Body of pancreas (tissue), 4 donors: ENCODE results near the gene NFIA.

Source experiments
- CTCF ChIP-seq, 7 experiments: fragments of 450-650 bp in 4 of 7; fragments of 200-600 bp in 3 of 7; sonication (generic) in 3 of 7; IDR thresholded peaks; one replicate each; pipeline ENCODE4 v1.5.1; 2016 to 2019; ENCODE audit warnings: antibody characterized with exemption in 7 of 7
- POLR2A ChIP-seq, 3 donors: fragments of 450-650 bp; IDR thresholded peaks; one replicate each; pipeline ENCODE4 v1.6.1; 2016; ENCODE audit warnings: antibody characterized with exemption in 3 of 3, mild to moderate bottlenecking in 2 of 3

- no peak for TF ChIP-seq POLR2A (IDR thresholded peaks at IDR 0.05)
- no peak for TF ChIP-seq CTCF (IDR thresholded peaks at IDR 0.05)
Measured at GRCh38 chr1:61442544-61442943, 360.2 kb downstream of the NFIA start.
